Epithelial cell of proximal tubule (primary cell): ENCODE data around the gene AFF3. TPM values are rescaled to one million over a fixed set of nuclear protein-coding genes. Genes with fewer than 3 reads are reported as not detected.
A peak's percentile ranks its signal among the peaks of the same experiment; 100 is the strongest.

Experiments
- DNase-seq: peaks from one replicate; pipeline ENCODE4 v3.0.0-alpha.2; 2011; ENCODE audit warnings: low read depth
- H3K4me3 ChIP-seq: 2 replicates; pipeline ENCODE4 v1.5.1; 2011; ENCODE audit warnings: low read depth, mild to moderate bottlenecking, low read length
- CTCF ChIP-seq: conservative IDR thresholded peaks from 2 replicates; pipeline ENCODE4 v1.5.1; 2012; ENCODE audit warnings: low read depth, mild to moderate bottlenecking, low read length
- total RNA-seq: library from RNA; depleted of rRNA; stranded (reverse); fragments of >200 nt; gene quantifications from 2 replicates; pipeline ENCODE4 v1.2.3, GENCODE V29; 2015

The AFF3 gene
- total RNA-seq, 1 donor from 2014 or later, result 0.35 TPM

- no peak overlapping the region for H3K4me3 ChIP-seq
- TF ChIP-seq CTCF, result no peak
- DNase-seq, result no peak
Measured at GRCh38 chr2:99651930-99652670, 490.3 kb downstream of the AFF3 start.

- no peak overlapping the region for H3K4me3 ChIP-seq
- TF ChIP-seq CTCF, result peak; percentile 3
- DNase-seq, result no peak
Measured at GRCh38 chr2:99648906-99649789, 493.2 kb downstream of the AFF3 start.

- peak; percentile 23 for DNase-seq
- TF ChIP-seq CTCF, result peak; percentile 10
Measured at GRCh38 chr2:99648178-99648844, 494.1 kb downstream of the AFF3 start.

GRCh38 chr2:99645960-99646359, 496.4 kb downstream of the AFF3 start:
- no peak for TF ChIP-seq CTCF
- no peak overlapping the region for H3K4me3 ChIP-seq
- DNase-seq, result no peak

More at GRCh38 chr2:99648178-99648844, 494.1 kb downstream of the AFF3 start:
- no peak overlapping the region for H3K4me3 ChIP-seq

GRCh38 chr2:99644419-99644787, 498.0 kb downstream of the AFF3 start:
- no peak for DNase-seq
- H3K4me3 ChIP-seq, result no peak overlapping the region
- TF ChIP-seq CTCF, result no peak

- no peak for DNase-seq
- H3K4me3 ChIP-seq, result no peak overlapping the region
- TF ChIP-seq CTCF, result no peak
Measured at GRCh38 chr2:99643787-99644418, 498.5 kb downstream of the AFF3 start.
